ENCODE data around the gene CNTN4.

DNA sequence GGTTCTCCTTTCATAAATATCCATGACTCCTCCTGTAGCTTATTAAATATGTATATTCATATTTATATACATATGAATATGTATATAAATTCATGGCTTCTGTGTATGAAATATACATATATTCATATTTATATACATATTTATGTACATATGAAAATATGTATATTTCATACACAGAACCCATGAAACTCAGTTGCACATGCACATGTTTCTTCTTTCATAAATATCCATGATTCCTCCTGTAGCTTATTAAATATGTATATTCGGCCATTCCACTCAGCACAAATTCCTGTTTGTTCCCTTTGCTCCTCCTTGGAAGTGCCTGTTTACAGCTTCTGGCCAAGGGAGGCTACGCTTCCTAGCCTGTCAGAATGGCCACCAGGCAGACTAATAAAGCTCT, 789.9 kb downstream of the CNTN4 start:
- TF ChIP-seq POLR2A (IDR thresholded peaks at IDR 0.05), result no peak
- TF ChIP-seq, protein P1, sequence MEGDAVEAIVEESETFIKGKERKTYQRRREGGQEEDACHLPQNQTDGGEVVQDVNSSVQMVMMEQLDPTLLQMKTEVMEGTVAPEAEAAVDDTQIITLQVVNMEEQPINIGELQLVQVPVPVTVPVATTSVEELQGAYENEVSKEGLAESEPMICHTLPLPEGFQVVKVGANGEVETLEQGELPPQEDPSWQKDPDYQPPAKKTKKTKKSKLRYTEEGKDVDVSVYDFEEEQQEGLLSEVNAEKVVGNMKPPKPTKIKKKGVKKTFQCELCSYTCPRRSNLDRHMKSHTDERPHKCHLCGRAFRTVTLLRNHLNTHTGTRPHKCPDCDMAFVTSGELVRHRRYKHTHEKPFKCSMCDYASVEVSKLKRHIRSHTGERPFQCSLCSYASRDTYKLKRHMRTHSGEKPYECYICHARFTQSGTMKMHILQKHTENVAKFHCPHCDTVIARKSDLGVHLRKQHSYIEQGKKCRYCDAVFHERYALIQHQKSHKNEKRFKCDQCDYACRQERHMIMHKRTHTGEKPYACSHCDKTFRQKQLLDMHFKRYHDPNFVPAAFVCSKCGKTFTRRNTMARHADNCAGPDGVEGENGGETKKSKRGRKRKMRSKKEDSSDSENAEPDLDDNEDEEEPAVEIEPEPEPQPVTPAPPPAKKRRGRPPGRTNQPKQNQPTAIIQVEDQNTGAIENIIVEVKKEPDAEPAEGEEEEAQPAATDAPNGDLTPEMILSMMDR (IDR thresholded peaks at IDR 0.05), result no peak
